HL-60 (cell line): ENCODE data around the gene DPT.

Experiments
- GABPA ChIP-seq: IDR thresholded peaks from 2 replicates; pipeline ENCODE4 v1.6.1; 2012; ENCODE audit warnings: low read depth
- POLR2AphosphoS5 ChIP-seq: IDR thresholded peaks from 2 replicates; pipeline ENCODE4 v1.6.1; 2012; ENCODE audit warnings: low read depth
- SPI1 ChIP-seq: IDR thresholded peaks from 2 replicates; pipeline ENCODE4 v1.6.1; 2012; ENCODE audit warnings: low read depth, mild to moderate bottlenecking, borderline replicate concordance
- TF ChIP-seq, protein P1 (sequence below): IDR thresholded peaks from one replicate; pipeline ENCODE4 v1.5.1; 2011; ENCODE audit warnings: low read length, control low read depth, inconsistent platforms; ENCODE audit not compliant: insufficient read depth

- TF ChIP-seq POLR2AphosphoS5 (no peak), SPI1 (no peak), GABPA (no peak)
- TF ChIP-seq, protein P1, sequence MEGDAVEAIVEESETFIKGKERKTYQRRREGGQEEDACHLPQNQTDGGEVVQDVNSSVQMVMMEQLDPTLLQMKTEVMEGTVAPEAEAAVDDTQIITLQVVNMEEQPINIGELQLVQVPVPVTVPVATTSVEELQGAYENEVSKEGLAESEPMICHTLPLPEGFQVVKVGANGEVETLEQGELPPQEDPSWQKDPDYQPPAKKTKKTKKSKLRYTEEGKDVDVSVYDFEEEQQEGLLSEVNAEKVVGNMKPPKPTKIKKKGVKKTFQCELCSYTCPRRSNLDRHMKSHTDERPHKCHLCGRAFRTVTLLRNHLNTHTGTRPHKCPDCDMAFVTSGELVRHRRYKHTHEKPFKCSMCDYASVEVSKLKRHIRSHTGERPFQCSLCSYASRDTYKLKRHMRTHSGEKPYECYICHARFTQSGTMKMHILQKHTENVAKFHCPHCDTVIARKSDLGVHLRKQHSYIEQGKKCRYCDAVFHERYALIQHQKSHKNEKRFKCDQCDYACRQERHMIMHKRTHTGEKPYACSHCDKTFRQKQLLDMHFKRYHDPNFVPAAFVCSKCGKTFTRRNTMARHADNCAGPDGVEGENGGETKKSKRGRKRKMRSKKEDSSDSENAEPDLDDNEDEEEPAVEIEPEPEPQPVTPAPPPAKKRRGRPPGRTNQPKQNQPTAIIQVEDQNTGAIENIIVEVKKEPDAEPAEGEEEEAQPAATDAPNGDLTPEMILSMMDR = no peak
Observed at GRCh38 chr1:168766568-168766967, 37.6 kb upstream of the DPT start.
